Esophagus squamous epithelium (tissue), 5 donors: ENCODE results near the gene IRX6. TPM values are rescaled to one million over a fixed set of nuclear protein-coding genes. Genes with fewer than 3 reads are reported as not detected.
A peak's percentile ranks its signal among the peaks of the same experiment; 100 is the strongest.

Source experiments
- DNase-seq: peaks from one replicate; lab custom pipeline; 2025; lab: John Stamatoyannopoulos, UW
- H3K27ac ChIP-seq, 4 donors: fragments of 200-600 bp; sonication (generic); one replicate each; pipeline ENCODE4 v1.5.1; 2016 to 2019; ENCODE audit warnings: mild to moderate bottlenecking in 1 of 4
- H3K27me3 ChIP-seq, 4 donors: fragments of 200-600 bp; sonication (generic); 1 replicate in 3 of 4; 2 replicates in 1 of 4; pipeline versions ENCODE4 v1.5.1 to v1.6.0; 2017 to 2021; ENCODE audit warnings: antibody characterized with exemption in 1 of 4
- H3K36me3 ChIP-seq, 3 donors: fragments of 200-600 bp; sonication (generic); one replicate each; pipeline ENCODE4 v1.5.1; 2016 to 2019
- H3K4me1 ChIP-seq, 3 donors: fragments of 200-600 bp; sonication (generic); one replicate each; pipeline ENCODE4 v1.5.1; 2017 to 2019
- H3K4me3 ChIP-seq, 4 donors: fragments of 200-600 bp; sonication (generic); 1 replicate in 3 of 4; 2 replicates in 1 of 4; pipeline ENCODE4 v1.5.1; 2016 to 2019; ENCODE audit warnings: mild to moderate bottlenecking in 2 of 4, moderate library complexity in 1 of 4
- H3K9me3 ChIP-seq, 3 donors: fragments of 200-600 bp; sonication (generic); one replicate each; pipeline ENCODE4 v1.5.1; 2016 to 2019
- CTCF ChIP-seq, 6 experiments: fragments of 450-650 bp in 4 of 6; fragments of 200-600 bp in 2 of 6; sonication (generic) in 2 of 6; IDR thresholded peaks; one replicate each; pipeline ENCODE4 v1.5.1; 2016 to 2019; ENCODE audit warnings: antibody characterized with exemption in 6 of 6, mild to moderate bottlenecking in 4 of 6, moderate library complexity in 4 of 6
- POLR2A ChIP-seq, 4 donors: fragments of 450-650 bp; IDR thresholded peaks; one replicate each; pipeline ENCODE4 v1.6.1; 2017; ENCODE audit warnings: antibody characterized with exemption in 4 of 4, mild to moderate bottlenecking in 4 of 4, moderate library complexity in 3 of 4
- WGBS, 2 donors: methylation state at CpG; one replicate each; pipeline ENCODE4 v1.1.5; 2018; 5-methylcytosine and 5-hydroxymethylcytosine counted together
- intact Hi-C: fragments of 100-400 bp; cut with DNase I; formaldehyde crosslinking; loops from one replicate; pipeline ENCODE4 v1.15.0; 2022
- total RNA-seq, 4 donors: library from RNA; depleted of rRNA; stranded (reverse); fragments of >200 nt; gene quantifications; one replicate each; pipeline ENCODE4 v1.1.0, GENCODE V29; 2016
- donor health status: DM: yes; HTN: yes; CAD: no.

The IRX6 gene
- total RNA-seq, 4 donors from 2014 or later: 0.18 to 0.91 (median 0.56) TPM

GRCh38 chr16:55302635-55303034 lies 21.4 kb upstream of the IRX6 start:
- Histone ChIP-seq H3K27me3 (peaks cover 0 to 70% (median 0%) of the 10 kb centered on the region in 4 donors), H3K27ac (no peak overlapping the region), H3K9me3 (peaks cover 0 to 3% (median 0%) of the 10 kb centered on the region in 3 donors), H3K36me3 (no peaks in the 10 kb centered on the region), H3K4me1 (no peaks in the 10 kb centered on the region), H3K4me3 (no peak overlapping the region)
- intact Hi-C loops: no loop called here
- WGBS, 2 donors: 0 to 49% methylated on average over 1 to 4 of the region's 6 CpGs
- TF ChIP-seq POLR2A (IDR thresholded peaks at IDR 0.05) (no peak), CTCF (IDR thresholded peaks at IDR 0.05) (no peak)
- no peak for DNase-seq

- no peaks in the 10 kb centered on the region for H3K9me3 ChIP-seq
- TF ChIP-seq CTCF (IDR thresholded peaks at IDR 0.05) (no peak), POLR2A (IDR thresholded peaks at IDR 0.05) (no peak)
- peaks cover 0 to 29% (median 0%) of the 10 kb centered on the region in 4 donors for H3K27me3 ChIP-seq
- intact Hi-C loops: no loop called here
- DNase-seq: no peak
- no peaks in the 10 kb centered on the region for H3K4me1 ChIP-seq
- 54 to 72% methylated on average over 2 of the region's 2 CpGs for WGBS, 2 donors
- no peak overlapping the region for H3K27ac ChIP-seq
- no peak overlapping the region for H3K4me3 ChIP-seq
- H3K36me3 ChIP-seq: no peaks in the 10 kb centered on the region
These were observed 15.0 kb upstream of the IRX6 start for GRCh38 chr16:55308973-55309372.

GRCh38 chr16:55322327-55322726 lies 1.7 kb upstream of the IRX6 start:
- 56 to 58% methylated on average over 2 of the region's 2 CpGs for WGBS, 2 donors
- H3K4me3 ChIP-seq: no peak overlapping the region
- no peak for DNase-seq
- peaks cover 0 to 92% (median 7%) of the 10 kb centered on the region in 4 donors for H3K27me3 ChIP-seq
- intact Hi-C loops: no loop called here
- no peak for TF ChIP-seq CTCF (IDR thresholded peaks at IDR 0.05)
- no peak for TF ChIP-seq POLR2A (IDR thresholded peaks at IDR 0.05)
- peaks cover 9 to 21% (median 14%) of the 10 kb centered on the region in 3 donors for H3K4me1 ChIP-seq
- no peaks in the 10 kb centered on the region for H3K36me3 ChIP-seq
- no peaks in the 10 kb centered on the region for H3K9me3 ChIP-seq
- H3K27ac ChIP-seq: no peak overlapping the region

GRCh38 chr16:55324285-55325079 lies 479 bp downstream of the IRX6 start:
- Histone ChIP-seq H3K27ac (no peak overlapping the region), H3K4me3 (peak overlapping the region in 3 of 4 donors; percentile 29 to 56 (median 38)), H3K36me3 (no peaks in the 10 kb centered on the region), H3K27me3 (peaks cover 0 to 94% (median 7%) of the 10 kb centered on the region in 4 donors), H3K4me1 (peaks cover 9 to 24% (median 14%) of the 10 kb centered on the region in 3 donors), H3K9me3 (no peaks in the 10 kb centered on the region)
- no peak for DNase-seq
- 0 to 5% methylated on average over 4 to 15 of the region's 70 CpGs for WGBS, 2 donors
- intact Hi-C loops: no loop called here
- TF ChIP-seq CTCF (IDR thresholded peaks at IDR 0.05) (no peak), POLR2A (IDR thresholded peaks at IDR 0.05) (no peak)

GRCh38 chr16:55325080-55325447 lies 1.1 kb downstream of the IRX6 start:
- intact Hi-C loops: no loop called here
- DNase-seq: no peak
- no peak overlapping the region for H3K27ac ChIP-seq
- no peaks in the 10 kb centered on the region for H3K9me3 ChIP-seq
- TF ChIP-seq POLR2A (IDR thresholded peaks at IDR 0.05) (no peak), CTCF (IDR thresholded peaks at IDR 0.05) (no peak)
- no peaks in the 10 kb centered on the region for H3K36me3 ChIP-seq
- H3K27me3 ChIP-seq: peaks cover 0 to 100% (median 7%) of the 10 kb centered on the region in 4 donors
- peak overlapping the region in 2 of 4 donors; percentile 38 to 56 for H3K4me3 ChIP-seq
- WGBS, 2 donors: 10 to 11% methylated on average over 2 to 11 of the region's 13 CpGs
- H3K4me1 ChIP-seq: peaks cover 9 to 24% (median 14%) of the 10 kb centered on the region in 3 donors
